ENCODE results near the gene TRERF1. TPM values are rescaled to one million over a fixed set of nuclear protein-coding genes. Genes with fewer than 3 reads are reported as not detected.

Gene TRERF1
- total RNA-seq, 4 donors from 2014 or later = 6.9 to 12.1 (median 8.8) TPM

- intact Hi-C loops (cut with DNase I; ENCODE audit: low total_unique reads) = no loop called here
- no peak overlapping the region for H3K4me3 ChIP-seq (ENCODE audit: low read depth, poor library complexity, severe bottlenecking)
- TF ChIP-seq, protein P1, sequence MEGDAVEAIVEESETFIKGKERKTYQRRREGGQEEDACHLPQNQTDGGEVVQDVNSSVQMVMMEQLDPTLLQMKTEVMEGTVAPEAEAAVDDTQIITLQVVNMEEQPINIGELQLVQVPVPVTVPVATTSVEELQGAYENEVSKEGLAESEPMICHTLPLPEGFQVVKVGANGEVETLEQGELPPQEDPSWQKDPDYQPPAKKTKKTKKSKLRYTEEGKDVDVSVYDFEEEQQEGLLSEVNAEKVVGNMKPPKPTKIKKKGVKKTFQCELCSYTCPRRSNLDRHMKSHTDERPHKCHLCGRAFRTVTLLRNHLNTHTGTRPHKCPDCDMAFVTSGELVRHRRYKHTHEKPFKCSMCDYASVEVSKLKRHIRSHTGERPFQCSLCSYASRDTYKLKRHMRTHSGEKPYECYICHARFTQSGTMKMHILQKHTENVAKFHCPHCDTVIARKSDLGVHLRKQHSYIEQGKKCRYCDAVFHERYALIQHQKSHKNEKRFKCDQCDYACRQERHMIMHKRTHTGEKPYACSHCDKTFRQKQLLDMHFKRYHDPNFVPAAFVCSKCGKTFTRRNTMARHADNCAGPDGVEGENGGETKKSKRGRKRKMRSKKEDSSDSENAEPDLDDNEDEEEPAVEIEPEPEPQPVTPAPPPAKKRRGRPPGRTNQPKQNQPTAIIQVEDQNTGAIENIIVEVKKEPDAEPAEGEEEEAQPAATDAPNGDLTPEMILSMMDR (IDR thresholded peaks at IDR 0.05) = no peak
- no peak for TF ChIP-seq POLR2A (IDR thresholded peaks at IDR 0.05)
- 85 to 91% methylated on average over 5 to 6 of the region's 6 CpGs for WGBS, 2 donors
- DNase-seq (ENCODE audit: low spot score in 2 of 2) = no peak
These were observed 10.8 kb upstream of the TRERF1 start for GRCh38 chr6:42462474-42462972.

DNA sequence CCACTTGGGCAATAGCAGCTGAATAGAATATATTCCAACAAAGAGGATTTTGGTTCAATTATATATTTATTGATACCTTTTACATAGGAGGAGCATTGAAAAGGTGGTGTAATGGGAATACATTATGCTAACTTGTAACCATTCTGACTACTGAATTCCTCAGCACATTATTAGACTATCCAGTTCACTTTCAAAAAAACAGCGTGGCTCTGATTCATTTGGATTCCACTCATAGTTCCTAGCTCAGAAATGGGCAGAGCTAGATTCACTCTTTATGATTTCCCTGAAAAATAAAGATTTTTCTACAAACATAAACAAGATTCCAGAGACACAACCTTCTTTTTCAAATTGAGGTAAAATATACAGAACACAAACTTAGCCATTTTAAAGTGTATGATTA lies 9.2 kb upstream of the TRERF1 start:
- no peak for TF ChIP-seq POLR2A (IDR thresholded peaks at IDR 0.05)
- TF ChIP-seq, protein P1 (IDR thresholded peaks at IDR 0.05) = no peak
- intact Hi-C loops (cut with DNase I; ENCODE audit: low total_unique reads) = no loop called here
- WGBS, 2 donors = 82 to 83% methylated on average over 1 of the region's 1 CpG
- no peak for DNase-seq (ENCODE audit: low spot score in 2 of 2)
- H3K4me3 ChIP-seq (ENCODE audit: low read depth, poor library complexity, severe bottlenecking) = no peak overlapping the region

DNA sequence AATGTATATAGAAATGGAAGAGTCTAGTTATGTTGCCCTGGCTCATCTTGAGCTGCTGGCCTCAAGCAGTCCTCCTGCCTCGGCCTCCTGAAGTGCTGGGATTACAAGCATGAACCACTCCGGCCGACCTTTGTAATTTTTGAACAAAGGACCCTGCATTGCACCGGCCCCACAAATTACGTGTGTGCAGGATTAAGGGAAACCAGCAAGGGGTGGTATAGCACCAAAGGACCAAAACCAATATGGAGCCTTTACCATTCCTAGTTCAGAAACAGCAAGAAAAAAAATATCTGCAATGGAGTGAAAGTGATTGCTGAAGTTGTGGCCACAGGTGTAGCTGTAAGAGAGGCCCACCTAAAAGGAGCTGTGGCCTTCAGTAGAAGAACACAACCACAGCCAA lies 8.2 kb upstream of the TRERF1 start:
- WGBS, 2 donors = 93 to 97% methylated on average over 5 of the region's 5 CpGs
- DNase-seq (ENCODE audit: low spot score in 2 of 2) = peak in 1 of 2 donors; percentile 74
- no peak overlapping the region for H3K4me3 ChIP-seq (ENCODE audit: low read depth, poor library complexity, severe bottlenecking)
- intact Hi-C loops (cut with DNase I; ENCODE audit: low total_unique reads) = no loop called here
- TF ChIP-seq POLR2A (IDR thresholded peaks at IDR 0.05) = no peak
- TF ChIP-seq, protein P1 (IDR thresholded peaks at IDR 0.05) = no peak

DNA sequence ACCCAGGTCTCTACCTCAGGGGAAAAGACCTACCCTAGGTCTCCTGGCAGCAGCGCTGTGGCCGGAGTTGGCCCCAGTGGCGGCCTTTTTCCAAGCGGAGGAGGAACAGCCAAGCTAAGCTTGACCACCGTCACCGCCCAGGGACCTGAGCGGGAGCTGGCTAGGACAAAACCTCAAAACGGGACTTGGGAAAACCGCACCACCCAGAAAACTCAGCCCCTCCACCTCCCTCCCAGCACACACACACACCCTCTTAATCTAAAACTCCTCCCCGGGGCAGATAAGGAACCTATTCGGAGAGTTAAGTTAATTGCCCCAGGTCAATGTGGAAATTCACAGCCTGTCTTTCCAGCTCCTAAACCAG lies 2.7 kb upstream of the TRERF1 start:
- H3K4me3 ChIP-seq (ENCODE audit: low read depth, poor library complexity, severe bottlenecking) = no peak overlapping the region
- TF ChIP-seq, protein P1 (IDR thresholded peaks at IDR 0.05) = no peak
- WGBS, 2 donors = 19 to 26% methylated on average over 9 to 11 of the region's 11 CpGs
- intact Hi-C loops (cut with DNase I; ENCODE audit: low total_unique reads) = no loop called here
- peak in 1 of 2 donors; percentile 88 for DNase-seq (ENCODE audit: low spot score in 2 of 2)

GRCh38 chr6:42453654-42454427 lies 2.1 kb upstream of the TRERF1 start:
- H3K4me3 ChIP-seq (ENCODE audit: low read depth, poor library complexity, severe bottlenecking) = peak overlapping the region; percentile 76
- intact Hi-C loops (cut with DNase I; ENCODE audit: low total_unique reads) = no loop called here
- 2 to 3% methylated on average over 32 of the region's 32 CpGs for WGBS, 2 donors
- peak; percentile 38 to 89 for DNase-seq (ENCODE audit: low spot score in 2 of 2)
- TF ChIP-seq, protein P1 (IDR thresholded peaks at IDR 0.05) = no peak
- no peak for TF ChIP-seq POLR2A (IDR thresholded peaks at IDR 0.05)

Measured in lower leg skin (tissue), 4 donors.